HG03175 (cell line): ENCODE measurements around the gene SDHAF2.

Source experiments
- ATAC-seq: cut with Tn5 transposase; IDR thresholded peaks from one replicate; pipeline ENCODE4 v1.9.1; 2021; ENCODE audit warnings: mild to moderate bottlenecking, moderate library complexity; ENCODE audit not compliant: unreplicated experiment

SDHAF2 gene

GRCh38 chr11:61495801-61496601 is 66.1 kb downstream of the SDHAF2 start:
- ATAC-seq: no peak
